ENCODE results near the gene GALNT2. TPM values are rescaled to one million over a fixed set of nuclear protein-coding genes. Genes with fewer than 3 reads are reported as not detected.

GALNT2 gene
- total RNA-seq, 1 donor: 69.5 TPM

- no peak for DNase-seq (ENCODE audit: low read depth)
- TF ChIP-seq CTCF (IDR thresholded peaks at IDR 0.05; ENCODE audit: insufficient read depth, low read depth, low read length): no peak
Measured at GRCh38 chr1:230322421-230322756, 255.4 kb downstream of the GALNT2 start.

GRCh38 chr1:230322967-230323547 lies 256.0 kb downstream of the GALNT2 start:
- TF ChIP-seq CTCF (IDR thresholded peaks at IDR 0.05; ENCODE audit: insufficient read depth, low read depth, low read length): no peak
- no peak for DNase-seq (ENCODE audit: low read depth)
- no peak overlapping the region for H3K4me3 ChIP-seq (ENCODE audit: low read depth, low read length)

More at GRCh38 chr1:230322421-230322756, 255.4 kb downstream of the GALNT2 start:
- no peak overlapping the region for H3K4me3 ChIP-seq (ENCODE audit: low read depth, low read length)

- TF ChIP-seq CTCF (IDR thresholded peaks at IDR 0.05; ENCODE audit: insufficient read depth, low read depth, low read length): no peak
- no peak for DNase-seq (ENCODE audit: low read depth)
- H3K4me3 ChIP-seq (ENCODE audit: low read depth, low read length): no peak overlapping the region
Measured at GRCh38 chr1:230323686-230324085, 256.6 kb downstream of the GALNT2 start.

GRCh38 chr1:230326971-230327891 lies 260.2 kb downstream of the GALNT2 start:
- peak; percentile 13 for DNase-seq (ENCODE audit: low read depth)

GRCh38 chr1:230327892-230328284 lies 260.9 kb downstream of the GALNT2 start:
- TF ChIP-seq CTCF (IDR thresholded peaks at IDR 0.05; ENCODE audit: insufficient read depth, low read depth, low read length): no peak
- no peak overlapping the region for H3K4me3 ChIP-seq (ENCODE audit: low read depth, low read length)
- DNase-seq (ENCODE audit: low read depth): no peak

More at GRCh38 chr1:230326971-230327891, 260.2 kb downstream of the GALNT2 start:
- TF ChIP-seq CTCF (IDR thresholded peaks at IDR 0.05; ENCODE audit: insufficient read depth, low read depth, low read length): no peak
- H3K4me3 ChIP-seq (ENCODE audit: low read depth, low read length): no peak overlapping the region

GRCh38 chr1:230328342-230329015 lies 261.4 kb downstream of the GALNT2 start:
- DNase-seq (ENCODE audit: low read depth): no peak
- TF ChIP-seq CTCF (IDR thresholded peaks at IDR 0.05; ENCODE audit: insufficient read depth, low read depth, low read length): no peak

More at GRCh38 chr1:230328342-230329015, 261.4 kb downstream of the GALNT2 start:
- no peak overlapping the region for H3K4me3 ChIP-seq (ENCODE audit: low read depth, low read length)
